Measurements from ENCODE around the gene ERO1B.
A peak's percentile ranks its signal among the peaks of the same experiment; 100 is the strongest.
"Not testable (repeated sequence)": the region's sequence is repeated elsewhere in the genome, so short reads cannot be mapped to it uniquely, and the experiment has no call there.

The ERO1B gene

GRCh38 chr1:236281654-236282424 is at the start of gene ERO1B:
ERO1B (minus strand) TSS chr1:236281958; CDS start chr1:236281783, 175 bp downstream.
- peak; percentile 100 for DNase-seq

- DNase-seq, result not testable (repeated sequence)
Observed at GRCh38 chr1:236331412-236331811, 49.7 kb upstream of the ERO1B start.

GRCh38 chr1:236326432-236326831 is 44.7 kb upstream of the ERO1B start:
- DNase-seq, result no peak

GRCh38 chr1:236325567-236325966 is 43.8 kb upstream of the ERO1B start:
- DNase-seq, result no peak

- DNase-seq, result no peak
Observed at GRCh38 chr1:236323819-236324411, 42.2 kb upstream of the ERO1B start.

- DNase-seq, result no peak
Observed at GRCh38 chr1:236322566-236323409, 41.0 kb upstream of the ERO1B start.

GRCh38 chr1:236321101-236321500 is 39.3 kb upstream of the ERO1B start:
- peak; percentile 87 for DNase-seq

GRCh38 chr1:236320671-236321070 is 38.9 kb upstream of the ERO1B start:
- peak; percentile 85 for DNase-seq

- DNase-seq, result peak; percentile 67
Observed at GRCh38 chr1:236320214-236320613, 38.5 kb upstream of the ERO1B start.

- DNase-seq, result no peak
Observed at GRCh38 chr1:236316437-236316836, 34.7 kb upstream of the ERO1B start.

- DNase-seq, result no peak
Observed at GRCh38 chr1:236315518-236315917, 33.8 kb upstream of the ERO1B start.

- DNase-seq, result no peak
Observed at GRCh38 chr1:236315092-236315491, 33.3 kb upstream of the ERO1B start.

GRCh38 chr1:236314050-236314449 is 32.3 kb upstream of the ERO1B start:
- not testable (repeated sequence) for DNase-seq

GRCh38 chr1:236313427-236313826 is 31.7 kb upstream of the ERO1B start:
- DNase-seq, result no peak

GRCh38 chr1:236311040-236311439 is 29.3 kb upstream of the ERO1B start:
- DNase-seq, result no peak

- DNase-seq, result no peak
Observed at GRCh38 chr1:236308827-236309226, 27.1 kb upstream of the ERO1B start.

GRCh38 chr1:236307435-236307834 is 25.7 kb upstream of the ERO1B start:
- DNase-seq, result peak; percentile 92

GRCh38 chr1:236304682-236305081 is 22.9 kb upstream of the ERO1B start:
- no peak for DNase-seq

GRCh38 chr1:236303675-236304074 is 21.9 kb upstream of the ERO1B start:
- no peak for DNase-seq

- DNase-seq, result no peak
Observed at GRCh38 chr1:236302941-236303340, 21.2 kb upstream of the ERO1B start.

GRCh38 chr1:236301958-236302335 is 20.2 kb upstream of the ERO1B start:
- peak; percentile 95 for DNase-seq

- peak; percentile 84 for DNase-seq
Observed at GRCh38 chr1:236301080-236301957, 19.6 kb upstream of the ERO1B start.

GRCh38 chr1:236297161-236297560 is 15.4 kb upstream of the ERO1B start:
- no peak for DNase-seq
